ENCODE results near the gene SCAANT1.

Gene SCAANT1

GRCh38 chr3:63910001-63910400, 2.2 kb downstream of the SCAANT1 start:
- TF ChIP-seq ZFX (IDR thresholded peaks at IDR 0.05; ENCODE audit: borderline replicate concordance): no peak
- TF ChIP-seq, protein P1, sequence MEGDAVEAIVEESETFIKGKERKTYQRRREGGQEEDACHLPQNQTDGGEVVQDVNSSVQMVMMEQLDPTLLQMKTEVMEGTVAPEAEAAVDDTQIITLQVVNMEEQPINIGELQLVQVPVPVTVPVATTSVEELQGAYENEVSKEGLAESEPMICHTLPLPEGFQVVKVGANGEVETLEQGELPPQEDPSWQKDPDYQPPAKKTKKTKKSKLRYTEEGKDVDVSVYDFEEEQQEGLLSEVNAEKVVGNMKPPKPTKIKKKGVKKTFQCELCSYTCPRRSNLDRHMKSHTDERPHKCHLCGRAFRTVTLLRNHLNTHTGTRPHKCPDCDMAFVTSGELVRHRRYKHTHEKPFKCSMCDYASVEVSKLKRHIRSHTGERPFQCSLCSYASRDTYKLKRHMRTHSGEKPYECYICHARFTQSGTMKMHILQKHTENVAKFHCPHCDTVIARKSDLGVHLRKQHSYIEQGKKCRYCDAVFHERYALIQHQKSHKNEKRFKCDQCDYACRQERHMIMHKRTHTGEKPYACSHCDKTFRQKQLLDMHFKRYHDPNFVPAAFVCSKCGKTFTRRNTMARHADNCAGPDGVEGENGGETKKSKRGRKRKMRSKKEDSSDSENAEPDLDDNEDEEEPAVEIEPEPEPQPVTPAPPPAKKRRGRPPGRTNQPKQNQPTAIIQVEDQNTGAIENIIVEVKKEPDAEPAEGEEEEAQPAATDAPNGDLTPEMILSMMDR (IDR thresholded peaks at IDR 0.05): no peak
- no peak overlapping the region for H3K27ac ChIP-seq

GRCh38 chr3:63909431-63909830, 2.8 kb downstream of the SCAANT1 start:
- H3K27ac ChIP-seq: no peak overlapping the region
- no peak for TF ChIP-seq ZFX (IDR thresholded peaks at IDR 0.05; ENCODE audit: borderline replicate concordance)
- TF ChIP-seq, protein P1 (IDR thresholded peaks at IDR 0.05): no peak

DNA sequence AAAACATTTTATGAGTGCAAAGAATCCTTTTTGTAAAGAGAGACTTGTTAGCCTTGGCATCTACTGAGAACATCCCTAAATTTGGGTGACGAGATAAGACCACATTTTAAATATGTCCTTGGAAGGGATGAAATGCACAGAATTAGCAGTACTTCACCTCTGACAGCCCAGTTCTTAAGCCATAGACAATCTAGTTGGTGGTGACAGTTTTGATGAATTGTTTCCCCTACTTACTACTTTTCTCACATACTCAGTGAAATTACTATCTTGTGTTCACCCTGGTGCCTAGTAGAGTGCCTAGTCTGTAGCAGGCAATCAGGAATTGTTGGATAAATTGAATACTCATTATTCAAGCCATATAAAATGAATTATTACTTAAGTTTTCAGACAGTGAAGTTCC, 3.4 kb downstream of the SCAANT1 start:
- TF ChIP-seq ZFX (IDR thresholded peaks at IDR 0.05; ENCODE audit: borderline replicate concordance): no peak
- TF ChIP-seq, protein P1 (IDR thresholded peaks at IDR 0.05): no peak
- H3K27ac ChIP-seq: no peak overlapping the region

GRCh38 chr3:63908081-63908736, 4.0 kb downstream of the SCAANT1 start:
- TF ChIP-seq, protein P1 (IDR thresholded peaks at IDR 0.05): no peak
- no peak for TF ChIP-seq ZFX (IDR thresholded peaks at IDR 0.05; ENCODE audit: borderline replicate concordance)
- H3K27ac ChIP-seq: no peak overlapping the region

GRCh38 chr3:63905731-63906620, 6.2 kb downstream of the SCAANT1 start:
- TF ChIP-seq ZFX (IDR thresholded peaks at IDR 0.05; ENCODE audit: borderline replicate concordance): no peak
- TF ChIP-seq, protein P1 (IDR thresholded peaks at IDR 0.05): no peak
- H3K27ac ChIP-seq: no peak overlapping the region

- TF ChIP-seq ZFX (IDR thresholded peaks at IDR 0.05; ENCODE audit: borderline replicate concordance): no peak
- TF ChIP-seq, protein P1 (IDR thresholded peaks at IDR 0.05): no peak
- H3K27ac ChIP-seq: no peak overlapping the region
These were observed 11.7 kb downstream of the SCAANT1 start for GRCh38 chr3:63900459-63900858.

- no peak for TF ChIP-seq ZFX (IDR thresholded peaks at IDR 0.05; ENCODE audit: borderline replicate concordance)
- TF ChIP-seq, protein P1 (IDR thresholded peaks at IDR 0.05): no peak
- H3K27ac ChIP-seq: no peak overlapping the region
These were observed 12.2 kb downstream of the SCAANT1 start for GRCh38 chr3:63900010-63900409.
